ENCODE results near the gene ANKRD23. TPM values are rescaled to one million over a fixed set of nuclear protein-coding genes. Genes with fewer than 3 reads are reported as not detected.

The ANKRD23 gene
- polyA plus RNA-seq, 1 of the 3 experiments (the other 2 are of a cell fraction), result 3.1 TPM

DNA sequence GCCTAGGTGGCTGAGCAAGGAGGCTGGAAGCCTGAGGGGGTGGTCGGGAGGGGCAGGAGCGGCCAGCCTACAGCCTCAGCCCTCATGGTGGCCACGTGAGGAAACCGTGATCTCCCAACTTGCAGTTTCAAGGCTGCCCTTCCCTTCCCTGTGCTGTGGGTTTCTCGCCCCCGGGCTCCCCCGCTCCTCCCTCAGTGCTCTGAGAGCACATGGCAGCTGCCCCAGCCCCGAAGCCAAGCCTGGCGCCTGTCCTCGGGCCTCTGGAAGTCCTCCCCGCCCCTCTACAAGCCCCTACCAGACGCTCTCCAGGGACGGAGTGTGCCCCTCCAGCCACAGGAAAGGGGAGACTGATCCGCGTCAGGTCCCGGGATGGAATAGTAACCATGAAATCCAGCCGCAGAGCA is 586 bp upstream of the ANKRD23 start:
- H3K27ac ChIP-seq (ENCODE audit: low read depth in 2 of 2, low read length in 1 of 2), result no peak overlapping the region
- peaks cover 0 to 7% of the 10 kb centered on the region in 2 experiments; a peak in 1 of 4 replicates for H3K4me1 ChIP-seq (ENCODE audit: control insufficient read depth in 1 of 2, insufficient read depth in 2 of 2, low read depth in 1 of 2, low read length in 1 of 2)
- POLR2A ChIA-PET, result no interaction called here
- 100% methylated on average over 6 of the region's 17 CpGs for WGBS (ENCODE audit: low lambda C conversion rate)
- no peaks in the 10 kb centered on the region for H3K79me2 ChIP-seq (ENCODE audit: insufficient read depth)
- H3K9me3 ChIP-seq, result no peaks in the 10 kb centered on the region
- TF ChIP-seq, protein P1, sequence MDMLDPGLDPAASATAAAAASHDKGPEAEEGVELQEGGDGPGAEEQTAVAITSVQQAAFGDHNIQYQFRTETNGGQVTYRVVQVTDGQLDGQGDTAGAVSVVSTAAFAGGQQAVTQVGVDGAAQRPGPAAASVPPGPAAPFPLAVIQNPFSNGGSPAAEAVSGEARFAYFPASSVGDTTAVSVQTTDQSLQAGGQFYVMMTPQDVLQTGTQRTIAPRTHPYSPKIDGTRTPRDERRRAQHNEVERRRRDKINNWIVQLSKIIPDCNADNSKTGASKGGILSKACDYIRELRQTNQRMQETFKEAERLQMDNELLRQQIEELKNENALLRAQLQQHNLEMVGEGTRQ (IDR thresholded peaks at IDR 0.05; ENCODE audit: borderline replicate concordance, low read depth, low read length), result no peak
- no peaks in the 10 kb centered on the region for H3F3A ChIP-seq (replicated peaks; ENCODE audit: insufficient read depth)
- H4K20me1 ChIP-seq (ENCODE audit: insufficient read depth), result no peaks in the 10 kb centered on the region
- H3K4me2 ChIP-seq, result no peak overlapping the region
- CTCF ChIA-PET, result interaction anchor here (4.3 kb wide), 1 partner anchor 13 kb away, joined by 24 read pairs; the partner anchor contains the start of gene ANKRD39
- H3K9ac ChIP-seq, result no peak overlapping the region
- no peak overlapping the region for H3K4me3 ChIP-seq (ENCODE audit: low read depth in 2 of 2, low read length in 1 of 2)
- H2AFZ ChIP-seq (ENCODE audit: low read depth), result no peak overlapping the region
- peaks cover 4 to 7% of the 10 kb centered on the region in 2 experiments for H3K36me3 ChIP-seq (replicated peaks in 1 of 2; ENCODE audit: control insufficient read depth in 1 of 2, insufficient read depth in 2 of 2, low read length in 1 of 2)
- H3K9me2 ChIP-seq, result no peaks in the 10 kb centered on the region
- no peak for DNase-seq
- H3K27me3 ChIP-seq (ENCODE audit: insufficient read depth), result no peaks in the 10 kb centered on the region

DNA sequence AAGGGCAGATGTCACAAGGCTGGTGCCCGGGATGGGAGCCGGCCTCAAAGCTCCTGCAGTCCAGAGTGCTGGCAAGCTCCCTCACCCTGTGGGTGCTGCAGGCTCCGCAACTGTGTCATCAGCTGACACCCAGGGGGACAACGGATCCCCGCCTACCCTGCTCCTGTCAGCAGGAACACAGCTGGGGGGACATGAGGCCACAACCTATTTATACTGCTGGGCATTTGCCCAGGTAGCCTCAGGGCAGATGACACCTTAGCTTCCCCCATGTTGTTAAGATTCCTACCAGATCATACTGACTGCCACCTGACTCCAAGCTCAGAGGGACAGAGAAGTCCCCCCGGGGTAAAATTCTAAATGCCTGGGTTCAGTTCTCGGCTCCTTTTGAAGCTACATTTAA is 1.2 kb downstream of the ANKRD23 start:
- Histone ChIP-seq H3K9me2 (no peaks in the 10 kb centered on the region), H3F3A (replicated peaks; ENCODE audit: insufficient read depth) (no peaks in the 10 kb centered on the region), H4K20me1 (ENCODE audit: insufficient read depth) (no peaks in the 10 kb centered on the region), H3K9ac (no peak overlapping the region), H3K27ac (ENCODE audit: low read depth in 2 of 2, low read length in 1 of 2) (no peak overlapping the region), H3K4me1 (ENCODE audit: control insufficient read depth in 1 of 2, insufficient read depth in 2 of 2, low read depth in 1 of 2, low read length in 1 of 2) (peaks cover 0 to 7% of the 10 kb centered on the region in 2 experiments; a peak in 1 of 4 replicates), H2AFZ (ENCODE audit: low read depth) (no peak overlapping the region), H3K9me3 (no peaks in the 10 kb centered on the region), H3K4me3 (ENCODE audit: low read depth in 2 of 2, low read length in 1 of 2) (no peak overlapping the region), H3K4me2 (no peak overlapping the region), H3K36me3 (replicated peaks in 1 of 2; ENCODE audit: control insufficient read depth in 1 of 2, insufficient read depth in 2 of 2, low read length in 1 of 2) (peaks cover 0 to 6% of the 10 kb centered on the region in 2 experiments), H3K79me2 (ENCODE audit: insufficient read depth) (no peaks in the 10 kb centered on the region), H3K27me3 (ENCODE audit: insufficient read depth) (no peaks in the 10 kb centered on the region)
- ChIA-PET CTCF (interaction anchor here (0.8 to 4.3 kb wide), 5 partner anchors 9 to 270 kb away, joined by 3 to 24 read pairs (median 3); partner anchors contain the start of genes ANKRD36 and ANKRD39), POLR2A (interaction anchor here (0.7 to 2.0 kb wide), 3 partner anchors 10 to 25 kb away, joined by 3 to 6 read pairs (median 5); partner anchors contain the start of gene ANKRD39)
- 88% methylated on average over 6 of the region's 7 CpGs for WGBS (ENCODE audit: low lambda C conversion rate)
- DNase-seq, result no peak
- no peak for TF ChIP-seq MXI1 (IDR thresholded peaks at IDR 0.05; ENCODE audit: low read depth, low read length)
- no peak for TF ChIP-seq SIN3A (IDR thresholded peaks at IDR 0.05; ENCODE audit: borderline replicate concordance, low read depth, low read length)
- TF ChIP-seq SMC3 (IDR thresholded peaks at IDR 0.05; ENCODE audit: low read depth, low read length), result no peak
- no peak for TF ChIP-seq JUND (IDR thresholded peaks at IDR 0.05)
- no peak for TF ChIP-seq GATA2 (CRISPR knock-in tag; IDR thresholded peaks at IDR 0.05)
- TF ChIP-seq, protein P2, sequence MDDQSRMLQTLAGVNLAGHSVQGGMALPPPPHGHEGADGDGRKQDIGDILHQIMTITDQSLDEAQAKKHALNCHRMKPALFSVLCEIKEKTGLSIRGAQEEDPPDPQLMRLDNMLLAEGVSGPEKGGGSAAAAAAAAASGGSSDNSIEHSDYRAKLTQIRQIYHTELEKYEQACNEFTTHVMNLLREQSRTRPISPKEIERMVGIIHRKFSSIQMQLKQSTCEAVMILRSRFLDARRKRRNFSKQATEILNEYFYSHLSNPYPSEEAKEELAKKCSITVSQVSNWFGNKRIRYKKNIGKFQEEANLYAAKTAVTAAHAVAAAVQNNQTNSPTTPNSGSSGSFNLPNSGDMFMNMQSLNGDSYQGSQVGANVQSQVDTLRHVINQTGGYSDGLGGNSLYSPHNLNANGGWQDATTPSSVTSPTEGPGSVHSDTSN (IDR thresholded peaks at IDR 0.05), result no peak
- TF ChIP-seq, protein P3, sequence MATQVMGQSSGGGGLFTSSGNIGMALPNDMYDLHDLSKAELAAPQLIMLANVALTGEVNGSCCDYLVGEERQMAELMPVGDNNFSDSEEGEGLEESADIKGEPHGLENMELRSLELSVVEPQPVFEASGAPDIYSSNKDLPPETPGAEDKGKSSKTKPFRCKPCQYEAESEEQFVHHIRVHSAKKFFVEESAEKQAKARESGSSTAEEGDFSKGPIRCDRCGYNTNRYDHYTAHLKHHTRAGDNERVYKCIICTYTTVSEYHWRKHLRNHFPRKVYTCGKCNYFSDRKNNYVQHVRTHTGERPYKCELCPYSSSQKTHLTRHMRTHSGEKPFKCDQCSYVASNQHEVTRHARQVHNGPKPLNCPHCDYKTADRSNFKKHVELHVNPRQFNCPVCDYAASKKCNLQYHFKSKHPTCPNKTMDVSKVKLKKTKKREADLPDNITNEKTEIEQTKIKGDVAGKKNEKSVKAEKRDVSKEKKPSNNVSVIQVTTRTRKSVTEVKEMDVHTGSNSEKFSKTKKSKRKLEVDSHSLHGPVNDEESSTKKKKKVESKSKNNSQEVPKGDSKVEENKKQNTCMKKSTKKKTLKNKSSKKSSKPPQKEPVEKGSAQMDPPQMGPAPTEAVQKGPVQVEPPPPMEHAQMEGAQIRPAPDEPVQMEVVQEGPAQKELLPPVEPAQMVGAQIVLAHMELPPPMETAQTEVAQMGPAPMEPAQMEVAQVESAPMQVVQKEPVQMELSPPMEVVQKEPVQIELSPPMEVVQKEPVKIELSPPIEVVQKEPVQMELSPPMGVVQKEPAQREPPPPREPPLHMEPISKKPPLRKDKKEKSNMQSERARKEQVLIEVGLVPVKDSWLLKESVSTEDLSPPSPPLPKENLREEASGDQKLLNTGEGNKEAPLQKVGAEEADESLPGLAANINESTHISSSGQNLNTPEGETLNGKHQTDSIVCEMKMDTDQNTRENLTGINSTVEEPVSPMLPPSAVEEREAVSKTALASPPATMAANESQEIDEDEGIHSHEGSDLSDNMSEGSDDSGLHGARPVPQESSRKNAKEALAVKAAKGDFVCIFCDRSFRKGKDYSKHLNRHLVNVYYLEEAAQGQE (IDR thresholded peaks at IDR 0.05; ENCODE audit: low read depth, low read length), result no peak
- TF ChIP-seq GABPA (IDR thresholded peaks at IDR 0.05; ENCODE audit: low read depth), result no peak
